HCT116 (cell line): ENCODE results near the gene TTYH2. TPM values are rescaled to one million over a fixed set of nuclear protein-coding genes. Genes with fewer than 3 reads are reported as not detected.

Source experiments
- ATAC-seq: fragments of 200-7000 bp; cut with Tn5 transposase; 2 replicates; pipeline ENCODE4 v1.9.1; 2020; ENCODE audit warnings: mild to moderate bottlenecking, moderate library complexity
- BruUV-seq: library from RNA; stranded (reverse); fragments of 400-500 nt; replicated peaks from 2 replicates; lab custom pipeline; 2021; lab: Mats Ljungman, UMichigan
- CTCF ChIA-PET: fragments of 300-600 bp; sonication (Branson Sonifier 250); formaldehyde crosslinking; loops from one replicate; lab custom pipeline; 2021; ENCODE audit warnings: antibody characterized with exemption; lab: Charles Lee
- POLR2A ChIA-PET: fragments of 300-600, 350-600 bp; sonication (Branson Sonifier 250); formaldehyde crosslinking; loops from one replicate; lab custom pipeline; 2021; ENCODE audit warnings: antibody characterized with exemption; lab: Charles Lee
- RAD21 ChIA-PET, 2 experiments: fragments of 300-600 bp; sonication (Branson Sonifier 250); formaldehyde crosslinking; loops; one replicate each; lab custom pipeline; 2023; ENCODE audit warnings: low total read pairs in 2 of 2; ENCODE audit not compliant: uncharacterized antibody in 2 of 2, unreplicated experiment in 2 of 2, low non-redundant PET in 1 of 2; lab: Charles Lee
- DNase-seq: peaks from one replicate; pipeline ENCODE4 v3.0.0-alpha.2; 2010; ENCODE audit warnings: low read depth, low spot score
- H2AFZ ChIP-seq: fragments of 200-600 bp; shearing (Covaris generic), sonication (generic); 2 replicates; pipeline ENCODE4 v1.6.1; 2017; ENCODE audit warnings: low read depth, mixed run types, mixed read lengths, antibody characterized with exemption, low read length; ENCODE audit not compliant: poor library complexity, severe bottlenecking
- H3K27ac ChIP-seq: 2 replicates; pipeline ENCODE4 v1.5.1; 2012; ENCODE audit warnings: low read depth, low read length
- H3K27me3 ChIP-seq: fragments of 200-600 bp; sonication (generic); 2 replicates; pipeline ENCODE4 v1.6.1; 2016; ENCODE audit warnings: mixed run types, low read length, mixed read lengths; ENCODE audit not compliant: insufficient read depth
- H3K36me3 ChIP-seq, 2 experiments: fragments of 200-500 bp in 1 of 2; fragments of 200-600 bp in 1 of 2; sonication (Bioruptor generic) in 1 of 2; sonication (generic) in 1 of 2; 2 replicates each; pipeline versions ENCODE4 v1.5.1 to v1.6.1; 2014 to 2016; ENCODE audit warnings: low read length in 2 of 2, inconsistent platforms in 1 of 2, mixed read lengths in 1 of 2, mixed run types in 1 of 2; ENCODE audit not compliant: insufficient read depth in 2 of 2, control insufficient read depth in 1 of 2
- H3K4me1 ChIP-seq, 2 experiments: fragments of 200-600 bp in 1 of 2; sonication (generic) in 1 of 2; 2 replicates each; pipeline versions ENCODE4 v1.5.1 to v1.6.1; 2012 to 2017; ENCODE audit warnings: low read length in 2 of 2, inconsistent platforms in 1 of 2, mild to moderate bottlenecking in 1 of 2, mixed read lengths in 1 of 2, mixed run types in 1 of 2, moderate library complexity in 1 of 2; ENCODE audit not compliant: insufficient read depth in 2 of 2, control insufficient read depth in 1 of 2
- H3K4me2 ChIP-seq: fragments of 200-600 bp; sonication (generic); 2 replicates; pipeline ENCODE4 v1.6.1; 2017; ENCODE audit warnings: mixed run types, low read length, mixed read lengths
- H3K4me3 ChIP-seq, 2 experiments: fragments of 200-600 bp in 1 of 2; sonication (generic) in 1 of 2; replicated peaks in 1 of 2; 2 replicates each; pipeline ENCODE4 v1.5.1; 2011 to 2016; ENCODE audit warnings: low read length in 2 of 2, control low read depth in 1 of 2, low read depth in 1 of 2, mild to moderate bottlenecking in 1 of 2, mixed read lengths in 1 of 2, mixed run types in 1 of 2
- H3K79me2 ChIP-seq: fragments of 200-600 bp; sonication (generic); 2 replicates; pipeline ENCODE4 v1.6.1; 2017; ENCODE audit warnings: mild to moderate bottlenecking, mixed run types, low read length, moderate library complexity, mixed read lengths; ENCODE audit not compliant: insufficient read depth
- H3K9ac ChIP-seq: fragments of 200-600 bp; sonication (generic); 2 replicates; pipeline ENCODE4 v1.6.1; 2016; ENCODE audit warnings: low read length, mixed read lengths
- H3K9me2 ChIP-seq: fragments of 200-600 bp; sonication (generic), shearing (Covaris generic); 2 replicates; pipeline ENCODE4 v1.6.1; 2017; ENCODE audit warnings: mixed run types, mild to moderate bottlenecking, moderate library complexity; ENCODE audit not compliant: insufficient read depth
- H3K9me3 ChIP-seq, 2 experiments: fragments of 200-500 bp in 1 of 2; fragments of 200-600 bp in 1 of 2; sonication (Bioruptor generic) in 1 of 2; sonication (generic) in 1 of 2; 2 replicates each; pipeline ENCODE4 v1.6.1; 2014 to 2017; ENCODE audit warnings: low read length in 2 of 2, mixed read lengths in 2 of 2, inconsistent platforms in 1 of 2, low read depth in 1 of 2, mild to moderate bottlenecking in 1 of 2, mixed run types in 1 of 2, moderate library complexity in 1 of 2; ENCODE audit not compliant: control insufficient read depth in 1 of 2, insufficient read depth in 1 of 2
- H4K20me1 ChIP-seq: fragments of 200-600 bp; sonication (generic), shearing (Covaris generic); 2 replicates; pipeline ENCODE4 v1.6.1; 2017; ENCODE audit warnings: mixed run types, mild to moderate bottlenecking, moderate library complexity; ENCODE audit not compliant: insufficient read depth
- ATF3 ChIP-seq: IDR thresholded peaks from 2 replicates; pipeline ENCODE4 v1.6.1; 2012
- CBX3 ChIP-seq: IDR thresholded peaks from 2 replicates; pipeline ENCODE4 v1.6.1; 2012; ENCODE audit warnings: low read depth
- CEBPB ChIP-seq: IDR thresholded peaks from 2 replicates; pipeline ENCODE4 v1.6.1; 2012; ENCODE audit warnings: low read depth
- CTCF ChIP-seq, 3 experiments: fragments of 200-600 bp in 1 of 3; sonication (generic) in 1 of 3; IDR thresholded peaks in 2 of 3; conservative IDR thresholded peaks in 1 of 3; 2 replicates each; pipeline ENCODE4 v1.5.1; 2012 to 2017; ENCODE audit warnings: low read depth in 2 of 3, low read length in 2 of 3, antibody characterized with exemption in 1 of 3, borderline replicate concordance in 1 of 3, control low read depth in 1 of 3, mild to moderate bottlenecking in 1 of 3, mixed read lengths in 1 of 3, mixed run types in 1 of 3, moderate library complexity in 1 of 3; ENCODE audit not compliant: insufficient read depth in 1 of 3
- EGR1 ChIP-seq: IDR thresholded peaks from 2 replicates; pipeline ENCODE4 v1.6.1; 2012; ENCODE audit warnings: low read depth
- ELF1 ChIP-seq: IDR thresholded peaks from 2 replicates; pipeline ENCODE4 v1.6.1; 2012; ENCODE audit warnings: low read depth, borderline replicate concordance
- EZH2phosphoT487 ChIP-seq: fragments of 200-600 bp; IDR thresholded peaks from 2 replicates; pipeline ENCODE4 v1.6.1; 2018; ENCODE audit warnings: antibody characterized with exemption, borderline replicate concordance
- FOSL1 ChIP-seq: IDR thresholded peaks from 2 replicates; pipeline ENCODE4 v1.6.1; 2012; ENCODE audit warnings: low read depth
- JUND ChIP-seq: IDR thresholded peaks from 2 replicates; pipeline ENCODE4 v1.6.1; 2012
- POLR2A ChIP-seq: IDR thresholded peaks from 2 replicates; pipeline ENCODE4 v1.7.0; 2011; ENCODE audit warnings: borderline replicate concordance; ENCODE audit not compliant: insufficient read depth, insufficient read length; ENCODE audit errors: extremely low read depth
- POLR2AphosphoS5 ChIP-seq: IDR thresholded peaks from 2 replicates; pipeline ENCODE4 v1.6.1; 2011; ENCODE audit warnings: mild to moderate bottlenecking, low read depth, low read length, moderate library complexity
- RAD21 ChIP-seq: IDR thresholded peaks from 2 replicates; pipeline ENCODE4 v1.6.1; 2012; ENCODE audit warnings: low read depth, mild to moderate bottlenecking
- SIN3A ChIP-seq: IDR thresholded peaks from 2 replicates; pipeline ENCODE4 v1.6.1; 2012; ENCODE audit warnings: low read depth
- SP1 ChIP-seq: IDR thresholded peaks from 2 replicates; pipeline ENCODE4 v1.6.1; 2012; ENCODE audit warnings: low read depth
- SRF ChIP-seq: IDR thresholded peaks from 2 replicates; pipeline ENCODE4 v1.6.1; 2012; ENCODE audit warnings: low read depth
- TCF7L2 ChIP-seq: IDR thresholded peaks from 2 replicates; pipeline ENCODE4 v1.7.0; 2011; ENCODE audit warnings: borderline replicate concordance, inconsistent platforms; ENCODE audit not compliant: insufficient read depth, insufficient read length; ENCODE audit errors: extremely low read depth
- YY1 ChIP-seq: IDR thresholded peaks from 2 replicates; pipeline ENCODE4 v1.6.1; 2011; ENCODE audit warnings: low read length, low read depth, moderate library complexity, mild to moderate bottlenecking; ENCODE audit not compliant: insufficient replicate concordance; ENCODE audit errors: extremely low read depth
- ZFX ChIP-seq: fragments of 450-650 bp; IDR thresholded peaks from 2 replicates; pipeline ENCODE4 v1.6.1; 2017
- ZNF274 ChIP-seq: fragments of 200-500 bp; sonication (Bioruptor generic); IDR thresholded peaks from 2 replicates; pipeline ENCODE4 v1.6.1; 2014; ENCODE audit warnings: mild to moderate bottlenecking, low read depth, low read length, inconsistent platforms
- intact Hi-C: fragments of 100-400 bp; cut with micrococcal nuclease; formaldehyde crosslinking; loops from 2 replicates; pipeline ENCODE4 v1.10.0; 2022
- total RNA-seq: library from RNA; stranded (reverse); gene quantifications from one replicate; pipeline ENCODE4 v1.2.1, GENCODE V29; 2021; ENCODE audit not compliant: unreplicated experiment

The TTYH2 gene
- total RNA-seq, 1 experiment from 2014 or later, result 10.8 TPM

GRCh38 chr17:74215342-74215727 lies 2.0 kb downstream of the TTYH2 start:
- ChIA-PET POLR2A (no interaction called here), RAD21 (no interaction called here)
- intact Hi-C loops, result no loop called here

GRCh38 chr17:74216505-74216904 lies 3.1 kb downstream of the TTYH2 start:
- Histone ChIP-seq H3K79me2 (peaks cover 3% of the 10 kb centered on the region; the same call in 1 of the 2 replicates), H3K36me3 (no peaks in the 10 kb centered on the region), H2AFZ (no peak overlapping the region), H3K4me3 (no peak overlapping the region), H3K4me1 (peaks cover 20 to 35% of the 10 kb centered on the region in 2 experiments), H3K9me3 (no peaks in the 10 kb centered on the region), H3K27ac (no peak overlapping the region), H4K20me1 (no peaks in the 10 kb centered on the region), H3K9ac (no peak overlapping the region), H3K4me2 (no peak overlapping the region), H3K27me3 (no peaks in the 10 kb centered on the region), H3K9me2 (no peaks in the 10 kb centered on the region)
- BruUV-seq, result no TSS peak
- CTCF ChIA-PET, result no interaction called here
- ATAC-seq (no peak), DNase-seq (no peak)
- POLR2A ChIA-PET, result no interaction called here
- intact Hi-C loops, result no loop called here
- RAD21 ChIA-PET, result no interaction called here
- TF ChIP-seq YY1 (no peak), SP1 (no peak), EZH2phosphoT487 (no peak), RAD21 (no peak), ATF3 (no peak), JUND (no peak), SIN3A (no peak), FOSL1 (no peak), CBX3 (no peak), SRF (no peak), POLR2AphosphoS5 (no peak), ZNF274 (no peak), CTCF (IDR thresholded peaks at IDR 0.05 in 2 of 3, conservative IDR thresholded peaks at IDR 0.05 in 1 of 3; ENCODE audit: borderline replicate concordance in 1 of 3, insufficient read depth in 1 of 3, low read depth in 2 of 3, low read length in 2 of 3) (no peak), ELF1 (no peak), TCF7L2 (no peak), EGR1 (no peak), ZFX (no peak)

More at GRCh38 chr17:74215342-74215727, 2.0 kb downstream of the TTYH2 start:
- no peaks in the 10 kb centered on the region for H3K9me3 ChIP-seq
- peaks cover 3% of the 10 kb centered on the region; the same call in 1 of the 2 replicates for H3K79me2 ChIP-seq
- no peaks in the 10 kb centered on the region for H3K36me3 ChIP-seq
- H3K9me2 ChIP-seq, result no peaks in the 10 kb centered on the region
- no TSS peak for BruUV-seq
- peaks cover 25 to 47% of the 10 kb centered on the region in 2 experiments for H3K4me1 ChIP-seq
- DNase-seq (no peak), ATAC-seq (no peak)
- CTCF ChIA-PET, result interaction anchor here (3.4 kb wide), 1 partner anchor 15 kb away, joined by 25 read pairs; no protein-coding TSS in a partner anchor
- no peak for TF ChIP-seq SIN3A
- no peak for TF ChIP-seq POLR2A
- TF ChIP-seq SP1, result no peak
- no peak for TF ChIP-seq ZNF274
- no peak for TF ChIP-seq CEBPB
- no peak for TF ChIP-seq TCF7L2
- TF ChIP-seq, all 23 proteins: peak for 0
- no peaks in the 10 kb centered on the region for H3K27me3 ChIP-seq
- H3K27ac ChIP-seq, result no peak overlapping the region
- no peak overlapping the region for H3K4me2 ChIP-seq
- no peak overlapping the region for H2AFZ ChIP-seq
- H4K20me1 ChIP-seq, result peaks cover 6% of the 10 kb centered on the region; the same call in 1 of the 2 replicates
- no peak overlapping the region for H3K9ac ChIP-seq
- H3K4me3 ChIP-seq, result no peak overlapping the region
